Parathyroid adenoma (tissue), 2 donors: ENCODE results near the gene FNDC5.

Source experiments
- H2AFZ ChIP-seq: fragments of 300-600 bp; sonication (generic); one replicate; pipeline ENCODE4 v1.7.0; 2017; ENCODE audit warnings: antibody characterized with exemption, mild to moderate bottlenecking
- H3K27ac ChIP-seq: fragments of 300-600 bp; sonication (generic); one replicate; pipeline ENCODE4 v1.7.0; 2017
- H3K27me3 ChIP-seq: fragments of 300-600 bp; sonication (generic); one replicate; pipeline ENCODE4 v1.7.0; 2017; ENCODE audit warnings: low read length; ENCODE audit not compliant: control insufficient read depth, insufficient read depth
- H3K36me3 ChIP-seq: fragments of 300-600 bp; sonication (generic); one replicate; pipeline ENCODE4 v1.7.0; 2017; ENCODE audit warnings: low read length; ENCODE audit not compliant: control insufficient read depth, insufficient read depth
- H3K4me1 ChIP-seq: fragments of 300-600 bp; sonication (generic); one replicate; pipeline ENCODE4 v1.7.0; 2017; ENCODE audit warnings: control low read depth
- H3K4me2 ChIP-seq: fragments of 300-600 bp; sonication (generic); one replicate; pipeline ENCODE4 v1.7.0; 2017; ENCODE audit warnings: low read length
- H3K4me3 ChIP-seq: fragments of 300-600 bp; sonication (generic); one replicate; pipeline ENCODE4 v1.7.0; 2017; ENCODE audit warnings: low read depth, low read length
- H3K79me2 ChIP-seq: fragments of 300-600 bp; sonication (generic); one replicate; pipeline ENCODE4 v1.7.0; 2017; ENCODE audit warnings: control low read depth
- H3K9ac ChIP-seq: fragments of 300-600 bp; sonication (generic); one replicate; pipeline ENCODE4 v1.7.0; 2017; ENCODE audit warnings: mild to moderate bottlenecking
- H3K9me3 ChIP-seq: fragments of 300-600 bp; sonication (generic); one replicate; pipeline ENCODE4 v1.7.0; 2017; ENCODE audit warnings: low read length; ENCODE audit not compliant: control insufficient read depth
- TF ChIP-seq, protein P1 (sequence below): fragments of 300-600 bp; sonication (generic); IDR thresholded peaks from one replicate; pipeline ENCODE4 v1.7.0; 2017; ENCODE audit warnings: antibody characterized with exemption, mild to moderate bottlenecking
- donor health status: primary hyperparathyroidism.

FNDC5 gene

DNA sequence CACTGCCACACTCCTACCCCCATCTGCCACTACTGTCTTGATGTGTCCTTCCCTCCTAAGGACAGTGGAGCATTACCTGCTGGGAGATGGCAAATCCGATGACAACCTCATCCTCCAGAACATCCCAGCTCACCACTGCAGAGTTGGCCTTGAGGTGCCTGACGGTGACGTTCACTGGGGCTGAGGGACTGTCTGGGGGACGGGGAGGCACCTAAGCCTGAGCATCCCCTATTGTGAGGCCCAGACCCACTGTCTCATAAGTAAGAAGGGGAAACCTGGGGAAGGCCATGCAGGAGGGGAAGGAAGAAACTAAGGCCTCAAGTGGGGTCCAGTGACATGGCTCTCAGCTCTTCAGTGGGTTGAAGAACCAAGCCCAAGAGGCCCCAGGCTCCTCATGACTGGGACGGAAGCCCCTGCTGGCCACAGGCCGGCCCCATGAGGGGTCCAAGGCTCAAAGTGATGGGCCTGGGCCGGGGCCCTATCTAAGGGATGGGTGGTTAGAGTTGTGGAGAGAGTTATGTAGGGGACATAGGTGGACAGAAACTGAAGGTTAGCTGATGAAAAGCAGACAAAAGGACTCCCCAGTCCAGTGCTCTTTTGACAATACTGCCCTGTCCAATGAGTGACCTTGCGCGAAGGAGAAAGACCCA, 1.8 kb downstream of the FNDC5 start:
- Histone ChIP-seq H3K9ac (no peak overlapping the region), H3K36me3 (no peaks in the 10 kb centered on the region), H3K79me2 (no peaks in the 10 kb centered on the region), H3K27me3 (no peaks in the 10 kb centered on the region), H3K4me1 (no peaks in the 10 kb centered on the region), H3K4me2 (no peak overlapping the region), H2AFZ (no peak overlapping the region), H3K9me3 (no peaks in the 10 kb centered on the region), H3K4me3 (no peak overlapping the region), H3K27ac (no peak overlapping the region)
- TF ChIP-seq, protein P1, sequence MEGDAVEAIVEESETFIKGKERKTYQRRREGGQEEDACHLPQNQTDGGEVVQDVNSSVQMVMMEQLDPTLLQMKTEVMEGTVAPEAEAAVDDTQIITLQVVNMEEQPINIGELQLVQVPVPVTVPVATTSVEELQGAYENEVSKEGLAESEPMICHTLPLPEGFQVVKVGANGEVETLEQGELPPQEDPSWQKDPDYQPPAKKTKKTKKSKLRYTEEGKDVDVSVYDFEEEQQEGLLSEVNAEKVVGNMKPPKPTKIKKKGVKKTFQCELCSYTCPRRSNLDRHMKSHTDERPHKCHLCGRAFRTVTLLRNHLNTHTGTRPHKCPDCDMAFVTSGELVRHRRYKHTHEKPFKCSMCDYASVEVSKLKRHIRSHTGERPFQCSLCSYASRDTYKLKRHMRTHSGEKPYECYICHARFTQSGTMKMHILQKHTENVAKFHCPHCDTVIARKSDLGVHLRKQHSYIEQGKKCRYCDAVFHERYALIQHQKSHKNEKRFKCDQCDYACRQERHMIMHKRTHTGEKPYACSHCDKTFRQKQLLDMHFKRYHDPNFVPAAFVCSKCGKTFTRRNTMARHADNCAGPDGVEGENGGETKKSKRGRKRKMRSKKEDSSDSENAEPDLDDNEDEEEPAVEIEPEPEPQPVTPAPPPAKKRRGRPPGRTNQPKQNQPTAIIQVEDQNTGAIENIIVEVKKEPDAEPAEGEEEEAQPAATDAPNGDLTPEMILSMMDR, result no peak

DNA sequence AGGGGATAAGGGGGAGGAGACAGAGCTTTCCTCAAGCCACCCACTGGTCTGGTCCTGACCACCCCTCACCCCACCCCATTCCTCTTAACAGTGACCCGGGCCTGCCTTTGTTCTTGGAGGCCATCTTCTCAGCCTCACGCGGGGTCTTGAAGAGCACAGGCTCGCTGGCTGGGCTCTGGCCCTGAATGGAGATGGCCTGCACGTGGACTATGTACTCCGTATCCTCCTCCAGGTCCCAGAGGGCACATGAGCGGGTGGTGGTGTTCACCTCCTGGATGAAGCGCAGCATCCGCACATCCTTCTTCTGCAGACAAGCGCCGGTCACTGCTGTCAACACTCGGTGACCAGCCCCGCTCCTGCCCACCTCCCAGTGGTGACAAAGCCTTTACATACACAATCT, 2.6 kb downstream of the FNDC5 start:
- no peaks in the 10 kb centered on the region for H3K27me3 ChIP-seq
- no peaks in the 10 kb centered on the region for H3K9me3 ChIP-seq
- H3K4me1 ChIP-seq, result peaks cover 5% of the 10 kb centered on the region
- H3K4me2 ChIP-seq, result no peak overlapping the region
- no peaks in the 10 kb centered on the region for H3K36me3 ChIP-seq
- no peak overlapping the region for H3K9ac ChIP-seq
- no peak overlapping the region for H3K4me3 ChIP-seq
- no peaks in the 10 kb centered on the region for H3K79me2 ChIP-seq
- H2AFZ ChIP-seq, result no peak overlapping the region
- H3K27ac ChIP-seq, result no peak overlapping the region
- TF ChIP-seq, protein P1, result no peak

DNA sequence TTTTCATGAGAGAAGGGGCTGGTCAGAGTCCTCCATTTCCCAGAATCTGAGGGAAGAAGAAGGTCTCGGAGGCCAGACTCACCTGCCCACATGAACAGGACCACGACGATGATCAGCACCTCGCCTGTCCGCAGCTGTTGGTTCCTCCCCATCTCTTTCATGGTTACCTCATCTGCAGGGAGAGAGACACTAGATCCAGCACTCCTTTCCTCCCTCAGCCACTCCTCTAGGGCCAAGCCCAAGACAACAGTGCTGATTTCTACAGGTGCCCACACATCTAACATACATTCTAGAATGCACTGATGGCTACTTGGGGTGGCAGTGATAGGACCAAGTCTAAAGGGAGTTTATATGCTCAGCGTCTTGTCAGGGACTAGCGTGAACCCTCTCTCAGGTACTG, 3.0 kb downstream of the FNDC5 start:
- Histone ChIP-seq H3K9me3 (no peaks in the 10 kb centered on the region), H2AFZ (no peak overlapping the region), H3K4me2 (no peak overlapping the region), H3K9ac (no peak overlapping the region), H3K27me3 (no peaks in the 10 kb centered on the region), H3K4me1 (peaks cover 5% of the 10 kb centered on the region), H3K4me3 (no peak overlapping the region), H3K27ac (no peak overlapping the region), H3K36me3 (no peaks in the 10 kb centered on the region), H3K79me2 (no peaks in the 10 kb centered on the region)
- TF ChIP-seq, protein P1, result no peak

DNA sequence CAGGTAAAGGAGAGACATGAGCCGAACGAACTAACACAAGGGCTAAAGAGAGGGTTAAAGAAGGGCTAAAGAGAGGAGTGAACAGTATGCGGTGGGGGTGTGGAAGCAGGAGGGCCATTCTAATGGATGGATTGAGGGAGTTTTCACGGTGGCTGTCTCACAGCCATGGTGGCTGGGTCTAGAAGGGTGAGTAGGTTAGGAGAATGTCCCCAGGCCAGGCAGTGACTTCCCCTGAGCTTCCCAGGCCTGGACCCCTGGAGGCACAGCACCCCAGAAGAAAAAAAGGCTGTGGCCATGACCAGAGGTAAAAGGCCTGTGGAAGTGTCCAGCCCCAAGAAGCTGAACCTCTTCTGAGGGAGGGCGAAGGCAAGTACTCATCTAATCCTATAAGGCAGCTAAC, 3.6 kb downstream of the FNDC5 start:
- no peak overlapping the region for H3K4me3 ChIP-seq
- no peak overlapping the region for H3K9ac ChIP-seq
- H3K9me3 ChIP-seq, result no peaks in the 10 kb centered on the region
- H3K27me3 ChIP-seq, result no peaks in the 10 kb centered on the region
- no peak overlapping the region for H3K27ac ChIP-seq
- H3K79me2 ChIP-seq, result no peaks in the 10 kb centered on the region
- peaks cover 5% of the 10 kb centered on the region for H3K4me1 ChIP-seq
- H3K36me3 ChIP-seq, result no peaks in the 10 kb centered on the region
- TF ChIP-seq, protein P1, result no peak
- H3K4me2 ChIP-seq, result no peak overlapping the region
- H2AFZ ChIP-seq, result no peak overlapping the region
